ENCODE results near the gene PLCH1. TPM values are rescaled to one million over a fixed set of nuclear protein-coding genes. Genes with fewer than 3 reads are reported as not detected.

Gene PLCH1
- total and polyA plus RNA-seq, 9 donors = 0.04 to 6.3 (median 0.79) TPM

DNA sequence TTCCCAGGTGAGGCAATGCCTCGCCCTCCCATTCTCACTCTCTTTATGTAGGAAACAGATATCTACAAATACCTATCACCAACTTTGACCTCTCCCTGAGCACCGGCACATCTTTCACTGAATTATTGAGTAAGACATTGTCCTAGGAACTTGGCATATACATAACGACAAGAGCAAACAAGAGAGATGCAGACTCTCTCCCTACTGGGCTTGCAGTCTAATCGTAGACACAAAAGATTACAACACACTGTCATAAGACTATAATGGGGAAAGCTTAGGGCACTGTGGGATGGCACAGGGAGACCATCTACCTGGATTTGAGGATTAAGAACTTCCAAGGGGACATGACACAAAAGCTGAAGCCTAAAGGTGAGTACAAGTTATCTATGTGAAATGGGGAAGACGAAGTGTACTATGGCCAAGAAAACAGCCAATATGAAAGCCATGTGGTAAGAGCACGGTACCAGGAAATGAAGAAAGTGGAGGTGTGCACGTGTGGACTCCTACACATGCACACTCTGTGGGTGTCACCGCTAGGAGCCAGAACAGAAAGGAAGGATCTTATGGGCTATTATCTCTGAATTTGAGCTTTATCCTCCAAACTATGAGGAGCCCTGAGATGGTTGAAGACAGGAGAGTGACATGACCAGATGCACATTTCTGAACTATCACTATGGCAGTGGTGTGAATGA, 232.6 kb downstream of the PLCH1 start:
- DNase-seq = no peak
- TF ChIP-seq POLR2A (IDR thresholded peaks at IDR 0.05) (no peak), EP300 (IDR thresholded peaks at IDR 0.05) (no peak)
- TF ChIP-seq, protein P1, sequence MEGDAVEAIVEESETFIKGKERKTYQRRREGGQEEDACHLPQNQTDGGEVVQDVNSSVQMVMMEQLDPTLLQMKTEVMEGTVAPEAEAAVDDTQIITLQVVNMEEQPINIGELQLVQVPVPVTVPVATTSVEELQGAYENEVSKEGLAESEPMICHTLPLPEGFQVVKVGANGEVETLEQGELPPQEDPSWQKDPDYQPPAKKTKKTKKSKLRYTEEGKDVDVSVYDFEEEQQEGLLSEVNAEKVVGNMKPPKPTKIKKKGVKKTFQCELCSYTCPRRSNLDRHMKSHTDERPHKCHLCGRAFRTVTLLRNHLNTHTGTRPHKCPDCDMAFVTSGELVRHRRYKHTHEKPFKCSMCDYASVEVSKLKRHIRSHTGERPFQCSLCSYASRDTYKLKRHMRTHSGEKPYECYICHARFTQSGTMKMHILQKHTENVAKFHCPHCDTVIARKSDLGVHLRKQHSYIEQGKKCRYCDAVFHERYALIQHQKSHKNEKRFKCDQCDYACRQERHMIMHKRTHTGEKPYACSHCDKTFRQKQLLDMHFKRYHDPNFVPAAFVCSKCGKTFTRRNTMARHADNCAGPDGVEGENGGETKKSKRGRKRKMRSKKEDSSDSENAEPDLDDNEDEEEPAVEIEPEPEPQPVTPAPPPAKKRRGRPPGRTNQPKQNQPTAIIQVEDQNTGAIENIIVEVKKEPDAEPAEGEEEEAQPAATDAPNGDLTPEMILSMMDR (IDR thresholded peaks at IDR 0.05) = no peak
- intact Hi-C loops (cut with DNase I) = no loop called here

DNA sequence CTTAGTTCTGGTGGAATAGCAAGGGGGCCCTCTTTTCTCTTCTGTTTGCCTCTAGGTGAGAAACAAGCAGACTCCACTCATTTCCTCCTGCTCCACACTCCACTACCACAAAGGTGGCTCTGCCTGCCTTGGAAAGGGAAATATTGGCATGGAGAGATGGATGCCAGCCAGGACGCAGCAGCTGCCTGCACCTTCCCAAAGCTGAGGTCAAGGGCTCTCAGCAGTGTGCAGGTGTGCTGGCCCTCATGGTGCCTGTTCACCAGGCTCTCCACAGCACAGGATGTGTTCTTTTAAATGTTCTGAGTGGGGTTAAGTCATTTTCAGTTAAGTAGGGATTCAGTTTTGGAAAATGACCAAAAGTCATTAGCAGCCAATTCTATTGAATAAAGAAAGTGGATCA, 240.2 kb downstream of the PLCH1 start:
- no peak for DNase-seq
- WGBS, 3 donors = 29 to 65% (median 31%) methylated on average over 1 of the region's 1 CpG
- Histone ChIP-seq H3K4me1 (ENCODE audit: insufficient read depth) (no peaks in the 10 kb centered on the region), H3K36me3 (no peaks in the 10 kb centered on the region), H3K27me3 (no peaks in the 10 kb centered on the region), H3K4me3 (no peak overlapping the region), H3K9me3 (no peaks in the 10 kb centered on the region), H3K27ac (no peak overlapping the region)
- intact Hi-C loops (cut with DNase I) = no loop called here
- TF ChIP-seq, protein P1 (IDR thresholded peaks at IDR 0.05) = no peak
- no peak for TF ChIP-seq POLR2A (IDR thresholded peaks at IDR 0.05)
- no peak for TF ChIP-seq EP300 (IDR thresholded peaks at IDR 0.05)

More for the DNA sequence above, 232.6 kb downstream of the PLCH1 start:
- H3K27ac ChIP-seq = no peak overlapping the region
- no peaks in the 10 kb centered on the region for H3K36me3 ChIP-seq
- H3K4me1 ChIP-seq (ENCODE audit: insufficient read depth) = no peaks in the 10 kb centered on the region
- no peaks in the 10 kb centered on the region for H3K27me3 ChIP-seq
- H3K9me3 ChIP-seq = no peaks in the 10 kb centered on the region
- 81 to 89% (median 85%) methylated on average over 8 of the region's 8 CpGs for WGBS, 3 donors
- no peak overlapping the region for H3K4me3 ChIP-seq

DNA sequence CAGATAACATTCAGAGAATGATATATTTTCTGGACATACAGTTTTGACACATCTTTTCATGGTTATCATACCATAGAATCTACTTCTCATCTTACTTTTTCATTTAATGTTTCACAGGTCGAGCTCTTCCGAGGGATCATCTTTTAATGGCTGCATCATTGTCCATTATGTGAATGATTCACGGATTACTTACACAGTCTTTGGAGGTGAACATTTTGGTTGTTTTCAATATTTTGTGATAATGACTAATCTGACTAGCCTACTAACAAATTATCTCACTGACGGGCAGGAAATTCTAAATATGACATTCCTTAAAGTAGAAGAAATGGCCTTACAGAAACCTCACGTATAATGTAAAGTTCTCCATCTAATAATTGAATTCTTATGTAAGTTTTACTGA, 242.2 kb downstream of the PLCH1 start:
- intact Hi-C loops (cut with DNase I) = no loop called here
- no peak overlapping the region for H3K4me3 ChIP-seq
- no peaks in the 10 kb centered on the region for H3K36me3 ChIP-seq
- DNase-seq = no peak
- no peak overlapping the region for H3K27ac ChIP-seq
- H3K9me3 ChIP-seq = no peaks in the 10 kb centered on the region
- H3K27me3 ChIP-seq = no peaks in the 10 kb centered on the region
- WGBS, 3 donors = 75 to 84% (median 78%) methylated on average over 5 of the region's 5 CpGs
- no peak for TF ChIP-seq EP300 (IDR thresholded peaks at IDR 0.05)
- no peak for TF ChIP-seq POLR2A (IDR thresholded peaks at IDR 0.05)
- TF ChIP-seq, protein P1 (IDR thresholded peaks at IDR 0.05) = no peak
- no peaks in the 10 kb centered on the region for H3K4me1 ChIP-seq (ENCODE audit: insufficient read depth)

DNA sequence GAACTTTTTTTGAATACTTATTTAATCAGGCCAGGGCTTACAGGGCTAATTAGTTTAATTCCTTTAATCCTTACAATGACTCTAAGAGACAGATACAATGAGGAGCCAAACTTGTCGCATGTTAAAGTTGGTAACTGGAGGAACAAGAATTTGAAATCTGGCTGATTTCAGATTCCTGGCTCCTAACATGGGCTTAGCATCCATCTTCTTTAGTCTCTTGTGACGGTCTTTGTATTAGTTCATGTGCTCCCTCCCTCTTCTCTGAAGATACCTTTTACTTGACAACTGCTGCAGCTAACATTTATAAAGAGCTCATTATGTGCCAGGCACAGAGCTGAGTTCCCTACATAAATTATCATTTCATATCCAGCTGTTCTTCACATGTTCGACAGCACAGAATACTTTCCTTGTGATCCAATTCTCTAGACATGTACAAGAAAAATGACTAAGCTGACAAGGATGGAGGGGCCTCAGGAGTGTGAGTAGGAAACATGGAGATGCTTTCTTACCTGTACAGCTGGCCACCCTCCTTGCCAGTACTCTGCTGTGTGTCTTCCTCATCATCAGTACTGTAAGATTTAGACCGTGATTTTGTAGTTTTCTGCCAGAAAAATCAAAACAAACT, 244.6 kb downstream of the PLCH1 start:
- intact Hi-C loops (cut with DNase I) = no loop called here
- TF ChIP-seq, protein P1 (IDR thresholded peaks at IDR 0.05) = no peak
- TF ChIP-seq POLR2A (IDR thresholded peaks at IDR 0.05) = no peak
- no peak for TF ChIP-seq EP300 (IDR thresholded peaks at IDR 0.05)
- no peak for DNase-seq
- Histone ChIP-seq H3K9me3 (no peaks in the 10 kb centered on the region), H3K27ac (no peak overlapping the region), H3K36me3 (no peaks in the 10 kb centered on the region), H3K27me3 (no peaks in the 10 kb centered on the region), H3K4me3 (no peak overlapping the region), H3K4me1 (ENCODE audit: insufficient read depth) (no peaks in the 10 kb centered on the region)
- 57 to 69% (median 60%) methylated on average over 4 of the region's 4 CpGs for WGBS, 3 donors

All from ovary (tissue), 9 donors.